ENCODE measurements around the gene OBSCN.

DNA sequence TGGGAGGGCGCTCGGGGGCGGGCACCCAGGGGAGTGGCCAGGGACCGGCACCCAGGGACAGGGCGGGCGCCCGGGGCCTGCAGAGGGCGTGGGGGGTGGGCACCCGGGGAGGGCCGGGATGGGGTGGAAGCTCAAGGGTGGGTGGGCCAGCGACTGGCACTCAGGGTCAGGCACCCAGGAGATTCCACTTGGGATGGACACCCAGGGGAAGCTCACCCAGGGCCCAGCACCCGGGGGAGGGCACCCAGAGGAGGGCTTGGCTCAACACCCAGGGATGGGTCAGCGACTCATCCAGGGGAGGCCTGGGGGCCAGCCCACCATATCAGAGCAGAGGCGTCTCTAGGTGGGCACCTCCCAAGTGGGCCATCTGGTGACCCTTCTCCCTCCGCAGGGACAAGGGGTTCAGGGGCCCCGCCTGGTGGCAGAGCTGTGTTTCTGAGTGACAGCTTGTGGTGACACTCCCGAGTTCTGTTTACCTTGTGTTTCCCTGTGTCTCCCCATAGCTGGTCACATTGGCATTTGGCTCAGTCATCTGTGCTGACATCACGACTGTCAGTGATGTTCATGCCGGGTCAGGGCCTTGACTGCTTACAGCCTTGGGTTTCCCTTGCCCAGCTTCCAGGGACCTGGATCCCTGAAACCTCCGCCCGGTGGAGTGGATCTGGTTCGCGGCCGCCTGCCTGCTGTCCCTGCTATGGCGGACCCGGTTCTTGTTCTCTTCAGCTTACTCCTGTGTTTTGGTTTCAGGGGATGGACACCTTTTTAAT lies 41.5 kb upstream of the OBSCN start:
- TF ChIP-seq, protein P1, sequence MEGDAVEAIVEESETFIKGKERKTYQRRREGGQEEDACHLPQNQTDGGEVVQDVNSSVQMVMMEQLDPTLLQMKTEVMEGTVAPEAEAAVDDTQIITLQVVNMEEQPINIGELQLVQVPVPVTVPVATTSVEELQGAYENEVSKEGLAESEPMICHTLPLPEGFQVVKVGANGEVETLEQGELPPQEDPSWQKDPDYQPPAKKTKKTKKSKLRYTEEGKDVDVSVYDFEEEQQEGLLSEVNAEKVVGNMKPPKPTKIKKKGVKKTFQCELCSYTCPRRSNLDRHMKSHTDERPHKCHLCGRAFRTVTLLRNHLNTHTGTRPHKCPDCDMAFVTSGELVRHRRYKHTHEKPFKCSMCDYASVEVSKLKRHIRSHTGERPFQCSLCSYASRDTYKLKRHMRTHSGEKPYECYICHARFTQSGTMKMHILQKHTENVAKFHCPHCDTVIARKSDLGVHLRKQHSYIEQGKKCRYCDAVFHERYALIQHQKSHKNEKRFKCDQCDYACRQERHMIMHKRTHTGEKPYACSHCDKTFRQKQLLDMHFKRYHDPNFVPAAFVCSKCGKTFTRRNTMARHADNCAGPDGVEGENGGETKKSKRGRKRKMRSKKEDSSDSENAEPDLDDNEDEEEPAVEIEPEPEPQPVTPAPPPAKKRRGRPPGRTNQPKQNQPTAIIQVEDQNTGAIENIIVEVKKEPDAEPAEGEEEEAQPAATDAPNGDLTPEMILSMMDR (conservative IDR thresholded peaks at IDR 0.05; ENCODE audit: low read length): peak; percentile 56
- no peak for TF ChIP-seq EZH2phosphoT487 (IDR thresholded peaks at IDR 0.05; ENCODE audit: borderline replicate concordance)
